Measurements from ENCODE around the gene PDZD4. TPM values are rescaled to one million over a fixed set of nuclear protein-coding genes. Genes with fewer than 3 reads are reported as not detected.
A peak's percentile ranks its signal among the peaks of the same experiment; 100 is the strongest.

The PDZD4 gene
- total RNA-seq, 1 experiment from 2014 or later: 120 TPM

DNA sequence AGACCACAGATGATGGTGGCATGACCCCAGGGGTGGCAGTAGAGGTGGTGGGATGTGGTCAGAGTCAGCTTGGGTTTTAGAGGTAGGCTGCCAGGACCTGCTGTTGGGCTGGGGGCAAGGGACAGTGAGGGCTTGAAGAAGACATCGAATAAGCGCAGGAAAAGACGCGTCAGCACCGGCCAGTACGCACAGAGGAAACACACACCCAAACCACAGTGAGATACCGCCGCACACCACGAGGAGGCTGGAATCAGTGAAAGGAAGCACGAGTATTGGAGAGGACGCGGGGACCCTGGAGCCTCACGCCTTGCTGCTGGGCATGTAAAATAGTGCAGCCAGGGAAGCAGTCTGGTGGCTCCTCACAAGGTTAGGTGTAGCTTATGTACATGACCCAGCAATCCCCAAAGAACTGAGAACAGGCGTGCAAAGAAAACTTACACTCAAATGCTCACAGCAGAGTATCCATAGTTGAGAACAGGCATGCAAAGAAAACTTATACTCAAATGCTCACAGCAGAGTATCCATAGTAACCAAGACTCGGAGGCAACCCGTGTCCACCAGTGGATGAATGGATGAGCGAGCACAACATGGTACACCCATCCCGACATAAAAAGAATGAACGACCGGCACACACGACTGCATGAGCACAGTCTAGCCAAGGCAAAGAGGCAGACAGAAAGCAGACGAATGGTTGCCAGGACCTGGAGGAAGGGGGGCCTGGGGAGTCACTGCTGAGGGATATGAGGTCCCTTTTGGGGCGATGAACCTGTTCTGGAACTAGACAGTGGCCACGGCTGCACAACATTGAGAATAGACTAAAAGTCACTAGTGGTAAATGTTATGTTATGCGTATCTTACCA, 13.3 kb downstream of the PDZD4 start:
- H3K36me3 Mint-ChIP-seq: no peaks in the 10 kb centered on the region
- H3K27me3 Mint-ChIP-seq (ENCODE audit: low read depth): no peaks in the 10 kb centered on the region
- H3K27ac Mint-ChIP-seq: peak overlapping the region; percentile 67
- CTCF ChIA-PET: interaction anchor here (0.7 kb wide), 1 partner anchor 22 kb away, joined by 3 read pairs; the partner anchor contains the start of genes IDH3G and SSR4
- TF ChIP-seq ZNF416 (CRISPR knock-in tag; IDR thresholded peaks at IDR 0.05): no peak
- no peak for TF ChIP-seq ZNF263 (CRISPR knock-in tag; IDR thresholded peaks at IDR 0.05; ENCODE audit: low read depth)
- TF ChIP-seq GTF2I (CRISPR knock-in tag; conservative IDR thresholded peaks at IDR 0.05): no peak
- no peak for TF ChIP-seq NFE2L1 (CRISPR knock-in tag; IDR thresholded peaks at IDR 0.05)
- TF ChIP-seq NR1H2 (CRISPR knock-in tag; IDR thresholded peaks at IDR 0.05): no peak
- H3K9me3 Mint-ChIP-seq: no peaks in the 10 kb centered on the region
- H3K4me1 Mint-ChIP-seq: peaks cover 56% of the 10 kb centered on the region
- no peak overlapping the region for H3K4me3 Mint-ChIP-seq
- ATAC-seq (no peak), DNase-seq (ENCODE audit: low spot score) (no peak)
- POLR2A ChIA-PET: no interaction called here

DNA sequence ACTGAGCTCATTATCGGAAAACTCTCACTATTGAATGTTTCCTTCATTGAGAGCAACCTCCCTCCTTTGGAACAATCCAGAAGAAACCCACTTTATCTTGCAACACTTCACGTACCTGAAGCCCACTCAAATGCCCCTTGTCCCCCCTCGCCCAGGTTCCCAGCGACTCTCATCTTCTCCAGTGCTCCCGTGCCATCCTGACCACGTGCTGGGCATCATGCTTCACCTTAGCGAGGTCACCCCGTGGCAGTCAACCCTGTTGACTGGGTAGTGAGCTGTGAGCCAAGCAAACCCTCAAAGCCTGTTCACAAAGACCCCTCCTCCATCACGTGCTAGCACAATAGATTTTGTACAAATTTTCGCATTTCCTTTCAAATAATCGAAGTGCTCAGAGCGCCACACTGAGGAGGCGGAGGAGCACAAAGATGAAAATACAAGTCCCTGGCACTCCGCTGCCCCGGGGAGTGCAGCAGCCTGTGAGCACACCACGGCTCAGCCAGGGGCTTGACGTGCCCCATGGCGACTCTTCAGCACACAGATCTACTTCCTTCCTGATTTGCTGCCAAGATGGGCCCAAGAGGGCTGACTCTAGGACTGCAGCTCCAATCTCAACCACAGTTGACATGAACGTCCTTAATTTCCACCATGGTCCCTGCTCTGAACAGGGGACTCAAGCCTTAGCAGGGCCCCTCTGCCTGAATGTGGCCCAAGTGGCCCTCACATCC, 15.6 kb downstream of the PDZD4 start:
- ChIA-PET CTCF (no interaction called here), POLR2A (no interaction called here)
- Mint-ChIP-seq H3K27me3 (ENCODE audit: low read depth) (no peaks in the 10 kb centered on the region), H3K9me3 (no peaks in the 10 kb centered on the region), H3K4me1 (peaks cover 54% of the 10 kb centered on the region), H3K36me3 (no peaks in the 10 kb centered on the region), H3K4me3 (no peak overlapping the region), H3K27ac (peak overlapping the region; percentile 78)
- DNase-seq (ENCODE audit: low spot score): no peak
- ATAC-seq: no peak
- TF ChIP-seq, protein P1, sequence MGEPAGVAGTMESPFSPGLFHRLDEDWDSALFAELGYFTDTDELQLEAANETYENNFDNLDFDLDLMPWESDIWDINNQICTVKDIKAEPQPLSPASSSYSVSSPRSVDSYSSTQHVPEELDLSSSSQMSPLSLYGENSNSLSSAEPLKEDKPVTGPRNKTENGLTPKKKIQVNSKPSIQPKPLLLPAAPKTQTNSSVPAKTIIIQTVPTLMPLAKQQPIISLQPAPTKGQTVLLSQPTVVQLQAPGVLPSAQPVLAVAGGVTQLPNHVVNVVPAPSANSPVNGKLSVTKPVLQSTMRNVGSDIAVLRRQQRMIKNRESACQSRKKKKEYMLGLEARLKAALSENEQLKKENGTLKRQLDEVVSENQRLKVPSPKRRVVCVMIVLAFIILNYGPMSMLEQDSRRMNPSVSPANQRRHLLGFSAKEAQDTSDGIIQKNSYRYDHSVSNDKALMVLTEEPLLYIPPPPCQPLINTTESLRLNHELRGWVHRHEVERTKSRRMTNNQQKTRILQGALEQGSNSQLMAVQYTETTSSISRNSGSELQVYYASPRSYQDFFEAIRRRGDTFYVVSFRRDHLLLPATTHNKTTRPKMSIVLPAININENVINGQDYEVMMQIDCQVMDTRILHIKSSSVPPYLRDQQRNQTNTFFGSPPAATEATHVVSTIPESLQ (CRISPR knock-in tag; IDR thresholded peaks at IDR 0.05): no peak
- TF ChIP-seq, protein P2, sequence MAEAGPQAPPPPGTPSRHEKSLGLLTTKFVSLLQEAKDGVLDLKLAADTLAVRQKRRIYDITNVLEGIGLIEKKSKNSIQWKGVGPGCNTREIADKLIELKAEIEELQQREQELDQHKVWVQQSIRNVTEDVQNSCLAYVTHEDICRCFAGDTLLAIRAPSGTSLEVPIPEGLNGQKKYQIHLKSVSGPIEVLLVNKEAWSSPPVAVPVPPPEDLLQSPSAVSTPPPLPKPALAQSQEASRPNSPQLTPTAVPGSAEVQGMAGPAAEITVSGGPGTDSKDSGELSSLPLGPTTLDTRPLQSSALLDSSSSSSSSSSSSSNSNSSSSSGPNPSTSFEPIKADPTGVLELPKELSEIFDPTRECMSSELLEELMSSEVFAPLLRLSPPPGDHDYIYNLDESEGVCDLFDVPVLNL (CRISPR knock-in tag; IDR thresholded peaks at IDR 0.05; ENCODE audit: borderline replicate concordance, low read depth): no peak
- TF ChIP-seq IRF2 (CRISPR knock-in tag; IDR thresholded peaks at IDR 0.05; ENCODE audit: borderline replicate concordance, low read depth) (no peak), ZNF671 (CRISPR knock-in tag; IDR thresholded peaks at IDR 0.05) (no peak), MXD4 (CRISPR knock-in tag; IDR thresholded peaks at IDR 0.05; ENCODE audit: borderline replicate concordance) (no peak), NFYB (CRISPR knock-in tag; conservative IDR thresholded peaks at IDR 0.05; ENCODE audit: low read depth) (no peak), TEAD4 (CRISPR knock-in tag; IDR thresholded peaks at IDR 0.05) (no peak), ZNF232 (CRISPR knock-in tag; IDR thresholded peaks at IDR 0.05) (no peak)
- TF ChIP-seq, protein P3, sequence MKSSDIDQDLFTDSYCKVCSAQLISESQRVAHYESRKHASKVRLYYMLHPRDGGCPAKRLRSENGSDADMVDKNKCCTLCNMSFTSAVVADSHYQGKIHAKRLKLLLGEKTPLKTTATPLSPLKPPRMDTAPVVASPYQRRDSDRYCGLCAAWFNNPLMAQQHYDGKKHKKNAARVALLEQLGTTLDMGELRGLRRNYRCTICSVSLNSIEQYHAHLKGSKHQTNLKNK (CRISPR knock-in tag; IDR thresholded peaks at IDR 0.05): no peak
- TF ChIP-seq, protein P4, sequence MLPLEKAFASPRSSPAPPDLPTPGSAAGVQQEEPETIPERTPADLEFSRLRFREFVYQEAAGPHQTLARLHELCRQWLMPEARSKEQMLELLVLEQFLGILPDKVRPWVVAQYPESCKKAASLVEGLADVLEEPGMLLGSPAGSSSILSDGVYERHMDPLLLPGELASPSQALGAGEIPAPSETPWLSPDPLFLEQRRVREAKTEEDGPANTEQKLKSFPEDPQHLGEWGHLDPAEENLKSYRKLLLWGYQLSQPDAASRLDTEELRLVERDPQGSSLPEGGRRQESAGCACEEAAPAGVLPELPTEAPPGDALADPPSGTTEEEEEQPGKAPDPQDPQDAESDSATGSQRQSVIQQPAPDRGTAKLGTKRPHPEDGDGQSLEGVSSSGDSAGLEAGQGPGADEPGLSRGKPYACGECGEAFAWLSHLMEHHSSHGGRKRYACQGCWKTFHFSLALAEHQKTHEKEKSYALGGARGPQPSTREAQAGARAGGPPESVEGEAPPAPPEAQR (CRISPR knock-in tag; IDR thresholded peaks at IDR 0.05): no peak

DNA sequence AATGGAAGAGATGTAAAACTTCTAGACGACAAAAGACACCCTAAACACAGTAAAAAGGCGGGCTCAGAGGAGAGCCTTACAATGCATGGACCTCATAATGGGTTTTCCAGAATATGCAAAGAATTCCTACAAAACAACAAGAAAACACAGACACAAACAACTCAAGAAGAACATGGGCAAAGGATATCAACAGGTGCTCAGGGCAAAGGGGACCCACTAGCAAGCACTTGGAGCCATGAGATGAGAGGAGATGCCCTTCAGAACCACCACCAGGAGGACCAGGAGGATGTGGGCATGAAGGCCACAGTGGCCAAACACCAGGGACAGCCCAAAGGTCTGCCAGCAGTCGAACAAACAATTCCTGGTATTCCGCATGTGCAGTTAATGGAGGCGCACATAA, 17.2 kb downstream of the PDZD4 start:
- Mint-ChIP-seq H3K4me1 (peaks cover 52% of the 10 kb centered on the region), H3K4me3 (no peak overlapping the region), H3K27ac (peak overlapping the region; percentile 65; the same call in 1 of the 2 replicates), H3K27me3 (ENCODE audit: low read depth) (no peaks in the 10 kb centered on the region), H3K36me3 (no peaks in the 10 kb centered on the region), H3K9me3 (no peaks in the 10 kb centered on the region)
- no peak for DNase-seq (ENCODE audit: low spot score)
- CTCF ChIA-PET: no interaction called here
- POLR2A ChIA-PET: interaction anchor here (0.7 kb wide), 1 partner anchor 21 kb away, joined by 6 read pairs; no protein-coding TSS in a partner anchor
- ATAC-seq: no peak
- TF ChIP-seq ZNF671 (CRISPR knock-in tag; IDR thresholded peaks at IDR 0.05): no peak
- TF ChIP-seq NFYB (CRISPR knock-in tag; conservative IDR thresholded peaks at IDR 0.05; ENCODE audit: low read depth): no peak
- TF ChIP-seq ZNF138 (CRISPR knock-in tag; conservative IDR thresholded peaks at IDR 0.05): no peak
- TF ChIP-seq, protein P5, sequence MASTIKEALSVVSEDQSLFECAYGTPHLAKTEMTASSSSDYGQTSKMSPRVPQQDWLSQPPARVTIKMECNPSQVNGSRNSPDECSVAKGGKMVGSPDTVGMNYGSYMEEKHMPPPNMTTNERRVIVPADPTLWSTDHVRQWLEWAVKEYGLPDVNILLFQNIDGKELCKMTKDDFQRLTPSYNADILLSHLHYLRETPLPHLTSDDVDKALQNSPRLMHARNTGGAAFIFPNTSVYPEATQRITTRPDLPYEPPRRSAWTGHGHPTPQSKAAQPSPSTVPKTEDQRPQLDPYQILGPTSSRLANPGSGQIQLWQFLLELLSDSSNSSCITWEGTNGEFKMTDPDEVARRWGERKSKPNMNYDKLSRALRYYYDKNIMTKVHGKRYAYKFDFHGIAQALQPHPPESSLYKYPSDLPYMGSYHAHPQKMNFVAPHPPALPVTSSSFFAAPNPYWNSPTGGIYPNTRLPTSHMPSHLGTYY (CRISPR knock-in tag; IDR thresholded peaks at IDR 0.05): no peak
- no peak for TF ChIP-seq JUN (CRISPR knock-in tag; IDR thresholded peaks at IDR 0.05)
- no peak for TF ChIP-seq RORB (CRISPR knock-in tag; IDR thresholded peaks at IDR 0.05)
- TF ChIP-seq, protein P1 (CRISPR knock-in tag; IDR thresholded peaks at IDR 0.05): no peak
- TF ChIP-seq FOXJ3 (CRISPR knock-in tag; IDR thresholded peaks at IDR 0.05; ENCODE audit: borderline replicate concordance): no peak

All from WTC11 (cell line).